Breast epithelium (tissue), 4 donors: ENCODE measurements around the gene CDHR2. TPM values are rescaled to one million over a fixed set of nuclear protein-coding genes. Genes with fewer than 3 reads are reported as not detected.

Source experiments
- DNase-seq, 2 donors: peaks; one replicate each; pipeline ENCODE4 v3.0.0-alpha.2; 2019; ENCODE audit warnings: low spot score in 2 of 2
- H3K27ac ChIP-seq, 2 donors: fragments of 200-600 bp; sonication (generic) in 1 of 2; one replicate each; pipeline ENCODE4 v1.5.1; 2016 to 2019; ENCODE audit warnings: mild to moderate bottlenecking in 1 of 2
- H3K27me3 ChIP-seq, 2 donors: fragments of 200-600 bp; sonication (generic) in 1 of 2; one replicate each; pipeline versions ENCODE4 v1.5.1 to v1.6.0; 2017 to 2019; ENCODE audit warnings: control low read depth in 1 of 2, mild to moderate bottlenecking in 1 of 2
- H3K36me3 ChIP-seq: fragments of 200-600 bp; one replicate; pipeline ENCODE4 v1.5.1; 2019
- H3K4me1 ChIP-seq, 2 donors: fragments of 200-600 bp; sonication (generic); one replicate each; pipeline ENCODE4 v1.5.1; 2016 to 2019; ENCODE audit warnings: control low read depth in 1 of 2
- H3K4me3 ChIP-seq, 3 donors: fragments of 200-600 bp; sonication (generic); 1 replicate in 2 of 3; 2 replicates in 1 of 3; pipeline ENCODE4 v1.5.1; 2016 to 2019; ENCODE audit warnings: mild to moderate bottlenecking in 3 of 3, moderate library complexity in 2 of 3
- H3K9me3 ChIP-seq, 2 donors: fragments of 200-600 bp; sonication (generic) in 1 of 2; one replicate each; pipeline ENCODE4 v1.5.1; 2016 to 2019; ENCODE audit warnings: control low read depth in 1 of 2
- CTCF ChIP-seq, 3 donors: fragments of 450-650 bp; IDR thresholded peaks; one replicate each; pipeline ENCODE4 v1.5.1; 2016 to 2017; ENCODE audit warnings: antibody characterized with exemption in 3 of 3, mild to moderate bottlenecking in 3 of 3, moderate library complexity in 3 of 3
- POLR2A ChIP-seq: fragments of 450-650 bp; IDR thresholded peaks from one replicate; pipeline ENCODE4 v1.6.1; 2016; ENCODE audit warnings: antibody characterized with exemption, mild to moderate bottlenecking, moderate library complexity
- POLR2AphosphoS5 ChIP-seq, 3 donors: sonication (generic); formaldehyde crosslinking; IDR thresholded peaks; one replicate each; pipeline ENCODE4 v1.6.1; 2017; ENCODE audit warnings: antibody characterized with exemption in 3 of 3
- intact Hi-C: fragments of 100-400 bp; cut with DNase I; formaldehyde crosslinking; loops from one replicate; pipeline ENCODE4 v1.15.1; 2023; ENCODE audit warnings: low total_unique reads
- total RNA-seq, 3 donors: library from RNA; depleted of rRNA; stranded (reverse); fragments of >200 nt; gene quantifications; one replicate each; pipeline ENCODE4 v1.1.0, GENCODE V29; 2016

CDHR2 gene
- total RNA-seq, 3 donors from 2014 or later: 2.3 TPM; not detected in 2

DNA sequence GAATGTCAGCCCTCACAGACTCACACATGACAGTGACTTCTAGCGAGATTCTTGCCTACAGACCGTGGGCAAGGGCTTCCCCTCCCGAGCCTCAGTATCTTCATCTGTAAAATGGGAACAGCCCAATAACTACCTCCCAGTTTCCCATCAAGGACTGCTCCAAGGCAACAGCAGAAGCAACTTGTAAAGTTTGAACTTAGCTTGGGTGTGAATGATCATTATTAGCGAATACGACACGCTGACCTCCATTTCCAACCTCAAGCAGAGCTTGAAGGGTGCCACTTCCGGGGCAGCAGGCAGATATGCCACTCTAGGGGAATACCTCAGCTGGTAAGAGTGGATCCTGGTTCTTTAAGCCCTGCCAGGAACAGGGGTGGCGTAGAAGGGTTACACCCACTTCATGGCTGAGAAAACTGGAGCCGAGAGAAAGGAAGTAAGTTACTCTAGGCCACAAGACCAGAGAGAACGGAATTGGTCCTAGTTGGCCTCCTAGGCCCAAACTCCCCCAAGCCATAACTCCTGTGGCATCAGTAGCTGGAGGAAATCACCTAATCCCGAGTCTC, 14.0 kb upstream of the CDHR2 start:
- peak overlapping the region; percentile 62 to 92 (median 78) for H3K4me3 ChIP-seq
- H3K4me1 ChIP-seq: peaks cover 11 to 23% of the 10 kb centered on the region in 2 donors
- DNase-seq: no peak
- no peaks in the 10 kb centered on the region for H3K27me3 ChIP-seq
- intact Hi-C loops: no loop called here
- H3K36me3 ChIP-seq: no peaks in the 10 kb centered on the region
- no peaks in the 10 kb centered on the region for H3K9me3 ChIP-seq
- TF ChIP-seq POLR2AphosphoS5 (IDR thresholded peaks at IDR 0.05) (peak in 1 of 3 donors; percentile 8), POLR2A (no peak), CTCF (IDR thresholded peaks at IDR 0.05) (no peak)
- peak overlapping the region; percentile 98 for H3K27ac ChIP-seq

DNA sequence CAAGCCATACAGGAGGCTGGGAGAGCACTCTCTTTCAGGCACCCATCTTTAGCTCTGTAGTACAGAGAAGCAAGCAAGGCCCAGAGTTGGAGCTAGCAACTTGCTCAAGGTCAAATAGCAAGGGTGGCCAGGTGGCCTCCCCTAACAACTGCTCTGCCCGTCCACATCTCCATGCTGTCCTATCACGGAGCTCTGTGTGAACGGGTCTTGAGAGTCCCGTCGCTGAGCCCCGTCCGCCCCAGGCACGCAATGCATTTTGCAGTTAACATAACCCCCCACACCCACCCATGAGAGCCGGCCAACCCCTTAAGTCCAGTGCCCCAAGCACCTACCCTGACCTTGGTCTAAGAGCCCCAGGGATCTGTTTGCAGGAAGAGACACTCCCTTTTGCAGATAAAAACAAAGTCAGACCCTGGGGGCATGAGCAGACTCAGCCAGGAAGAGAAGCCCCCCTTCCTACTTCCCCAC, 13.4 kb upstream of the CDHR2 start:
- no peak for DNase-seq
- Histone ChIP-seq H3K36me3 (no peaks in the 10 kb centered on the region), H3K27ac (peak overlapping the region; percentile 98), H3K4me1 (peaks cover 11 to 23% of the 10 kb centered on the region in 2 donors), H3K27me3 (no peaks in the 10 kb centered on the region), H3K9me3 (no peaks in the 10 kb centered on the region), H3K4me3 (peak overlapping the region; percentile 62 to 92 (median 78))
- intact Hi-C loops: no loop called here
- TF ChIP-seq POLR2A: no peak
- TF ChIP-seq CTCF (IDR thresholded peaks at IDR 0.05): no peak
- no peak for TF ChIP-seq POLR2AphosphoS5 (IDR thresholded peaks at IDR 0.05)

GRCh38 chr5:176536132-176536901, 12.8 kb upstream of the CDHR2 start:
- Histone ChIP-seq H3K27ac (peak overlapping the region; percentile 98), H3K36me3 (no peaks in the 10 kb centered on the region), H3K9me3 (no peaks in the 10 kb centered on the region), H3K4me3 (peak overlapping the region; percentile 62 to 92 (median 78)), H3K4me1 (peaks cover 11 to 23% of the 10 kb centered on the region in 2 donors), H3K27me3 (no peaks in the 10 kb centered on the region)
- TF ChIP-seq POLR2A (no peak), POLR2AphosphoS5 (IDR thresholded peaks at IDR 0.05) (peak in 1 of 3 donors; percentile 43), CTCF (IDR thresholded peaks at IDR 0.05) (no peak)
- intact Hi-C loops: no loop called here
- peak; percentile 59 to 74 for DNase-seq

DNA sequence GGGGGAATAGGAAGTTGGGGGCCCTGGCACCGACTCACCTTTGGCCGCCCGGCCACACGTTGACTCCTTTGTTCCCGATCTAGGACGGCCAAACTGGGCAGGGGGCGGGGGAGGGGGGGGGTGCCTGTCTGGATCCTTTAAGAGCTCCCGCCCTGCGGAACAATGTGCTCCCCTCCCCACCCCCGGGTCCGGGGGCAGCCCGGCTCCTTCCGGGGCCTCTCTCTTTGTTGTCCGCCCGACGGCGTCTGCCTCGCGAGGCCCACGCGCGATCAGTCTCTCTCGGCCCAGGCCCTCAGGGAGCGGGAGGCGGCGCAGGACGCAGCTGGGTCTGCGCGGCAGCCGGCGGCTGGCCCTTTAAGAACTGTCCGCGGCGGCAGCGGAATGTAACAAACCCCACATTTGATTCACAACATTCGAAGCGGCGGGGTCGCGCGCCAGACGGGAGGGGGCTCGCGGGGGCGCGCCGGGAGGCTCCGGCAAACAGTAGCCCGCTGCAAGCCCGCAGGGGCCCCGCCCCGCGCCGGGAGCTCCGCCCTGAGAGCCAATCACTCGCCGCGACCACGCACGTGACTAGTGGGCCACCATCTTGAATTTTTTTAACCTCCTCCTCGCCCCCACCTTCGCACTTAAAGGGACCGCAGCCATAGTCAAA, 12.1 kb upstream of the CDHR2 start, which contains the start of gene RNF44:
Gene RNF44, minus strand, starts transcription at position 501 of the 652 bp plus-strand sequence. CDS start 4,930 bp downstream, outside the sequence.
- peak; percentile 96 to 98 for DNase-seq
- Histone ChIP-seq H3K27me3 (no peaks in the 10 kb centered on the region), H3K9me3 (no peaks in the 10 kb centered on the region), H3K4me3 (peak within 1 kb of the TSS; percentile 62 to 92 (median 78)), H3K4me1 (peaks cover 14 to 23% of the 10 kb centered on the region in 2 donors), H3K36me3 (no peaks in the 10 kb centered on the region), H3K27ac (peak within 1 kb of the TSS; percentile 98)
- TF ChIP-seq POLR2A (peak; percentile 30), POLR2AphosphoS5 (IDR thresholded peaks at IDR 0.05) (peak in 1 of 3 donors; percentile 14), CTCF (IDR thresholded peaks at IDR 0.05) (no peak)
- intact Hi-C loops: no loop called here
